K562 (cell line): Measurements from ENCODE around the gene PKLR. TPM values are rescaled to one million over a fixed set of nuclear protein-coding genes. Genes with fewer than 3 reads are reported as not detected.

Source experiments
- ATAC-seq: fragments of 200-7000 bp; cut with Tn5 transposase; 3 replicates; pipeline ENCODE4 v1.9.1; 2020; ENCODE audit warnings: moderate library complexity
- BruUV-seq: library from RNA; stranded (reverse); fragments of 400-500 nt; replicated peaks from 2 replicates; lab custom pipeline; 2021; lab: Mats Ljungman, UMichigan
- CTCF ChIA-PET: fragments of 300-600 bp; formaldehyde crosslinking; extraction: SDS; loops from one replicate; lab custom pipeline; 2021; ENCODE audit warnings: low intra/inter-chr PET ratio; lab: Yijun Ruan, JAX
- POLR2A ChIA-PET: fragments of 300-600, 350-650 bp; sonication (Branson Sonifier 250); formaldehyde crosslinking; extraction: SDS; loops from one replicate; lab custom pipeline; 2021; ENCODE audit warnings: antibody characterized with exemption, inconsistent platforms; lab: Yijun Ruan, JAX
- DNase-seq, 4 experiments: peaks; one replicate each; pipeline versions ENCODE4 v3.0.0 to v3.0.0-alpha.2; 2011 to 2018; ENCODE audit warnings: low spot score in 3 of 4, mixed read lengths in 3 of 4; ENCODE audit errors: extremely low read depth in 1 of 4
- FAIRE-seq: peaks from 2 replicates; lab custom pipeline; 2011; peaks lifted over from hg19 to GRCh38; lab: Jason Lieb, UNC
- H2AFZ ChIP-seq: 2 replicates; pipeline ENCODE4 v1.6.0; 2011; ENCODE audit warnings: low read depth, low read length, control low read depth, inconsistent platforms
- H3K27ac ChIP-seq: fragments of 200-600 bp; 3 replicates; pipeline ENCODE4 v1.8.0; 2011; ENCODE audit warnings: low read depth, mild to moderate bottlenecking, control low read depth, inconsistent platforms, low read length, moderate library complexity, mixed read lengths; ENCODE audit errors: extremely low read depth
- H3K27me3 ChIP-seq, 2 experiments: fragments of 300-600 bp in 1 of 2; 2 replicates in 1 of 2; 3 replicates in 1 of 2; pipeline versions ENCODE4 v1.6.0 to v1.8.0; 2011; ENCODE audit warnings: inconsistent platforms in 2 of 2, low read length in 2 of 2, mild to moderate bottlenecking in 1 of 2, mixed read lengths in 1 of 2, moderate library complexity in 1 of 2; ENCODE audit not compliant: control insufficient read depth in 2 of 2, insufficient read depth in 2 of 2
- H3K36me3 ChIP-seq: fragments of 300-600 bp; 3 replicates; pipeline ENCODE4 v1.8.0; 2011; ENCODE audit warnings: mild to moderate bottlenecking, low read length, inconsistent platforms; ENCODE audit not compliant: control insufficient read depth, insufficient read depth
- H3K4me1 ChIP-seq, 2 experiments: fragments of 200-600 bp in 1 of 2; replicated peaks in 1 of 2; 2 replicates in 1 of 2; 3 replicates in 1 of 2; pipeline versions ENCODE4 v1.5.1 to v1.8.0; 2011; ENCODE audit warnings: inconsistent platforms in 2 of 2, low read length in 2 of 2, mild to moderate bottlenecking in 1 of 2, mixed read lengths in 1 of 2, moderate library complexity in 1 of 2; ENCODE audit not compliant: control insufficient read depth in 2 of 2, insufficient read depth in 2 of 2
- H3K4me2 ChIP-seq: 2 replicates; pipeline ENCODE4 v1.6.1; 2011; ENCODE audit warnings: low read length, control low read depth, inconsistent platforms, mixed read lengths; ENCODE audit not compliant: insufficient read depth
- H3K4me3 ChIP-seq: fragments of 200-600 bp; sonication (generic), shearing (Covaris generic); 2 replicates; pipeline ENCODE4 v1.5.1; 2016; ENCODE audit warnings: control low read depth, inconsistent platforms
- H3K79me2 ChIP-seq: fragments of 200-600 bp; 3 replicates; pipeline ENCODE4 v1.8.0; 2011; ENCODE audit warnings: low read length, inconsistent platforms; ENCODE audit not compliant: control insufficient read depth, insufficient read depth
- H3K9ac ChIP-seq, 2 experiments: 2 replicates each; pipeline versions ENCODE4 v1.6.0 to v1.6.1; 2011; ENCODE audit warnings: low read depth in 2 of 2, low read length in 2 of 2, control low read depth in 1 of 2, inconsistent platforms in 1 of 2, mild to moderate bottlenecking in 1 of 2, mixed read lengths in 1 of 2; ENCODE audit not compliant: insufficient read depth in 1 of 2
- H3K9me1 ChIP-seq: one replicate; pipeline ENCODE4 v1.6.0; 2011; ENCODE audit warnings: inconsistent platforms, mild to moderate bottlenecking, low read length, moderate library complexity; ENCODE audit not compliant: control insufficient read depth, insufficient read depth
- H3K9me3 ChIP-seq: replicated peaks from 2 replicates; pipeline ENCODE4 v1.5.1; 2011; ENCODE audit warnings: low read depth, low read length, inconsistent platforms; ENCODE audit not compliant: control insufficient read depth, insufficient read depth
- H4K20me1 ChIP-seq: replicated peaks from 2 replicates; pipeline ENCODE4 v1.6.1; 2011; ENCODE audit warnings: low read length, inconsistent platforms, mixed read lengths; ENCODE audit not compliant: control insufficient read depth, insufficient read depth
- PTBP1 ChIP-seq: fragments of 200-400 bp; formaldehyde crosslinking; IDR thresholded peaks from 2 replicates; pipeline ENCODE4 v1.6.1; 2017; ENCODE audit warnings: low read depth, low read length
- WGBS: fragments of 100-300 bp; shearing (Covaris generic); methylation state at CpG from one replicate; pipeline ENCODE4 v1.1.6; 2016; ENCODE audit warnings: low coverage, mixed read lengths; ENCODE audit not compliant: insufficient coverage; ENCODE audit errors: missing lambda C conversion rate; 5-methylcytosine and 5-hydroxymethylcytosine counted together
- in situ Hi-C: fragments of 300-500 bp; cut with MboI; formaldehyde crosslinking; loops from 4 replicates; pipeline ENCODE4 v1.15.0; 2018; ENCODE audit warnings: inconsistent platforms, mixed read lengths
- intact Hi-C: fragments of 100-400 bp; cut with micrococcal nuclease; formaldehyde crosslinking; loops from 2 replicates; pipeline ENCODE4 v1.14.2; 2022
- polyA plus RNA-seq, 8 experiments: library from polyadenylated mRNA; depleted of rRNA in 4 of 8; stranded (reverse) in 5 of 8; unstranded in 3 of 8; fragments of >200 nt; fragmentation: Nextera tagmentation in 2 of 8; fragmentation: Illumina TruSeq in 1 of 8; extraction: Ambion mirVana in 2 of 8; extraction: Trizol in 1 of 8; gene quantifications; 2 replicates each; pipeline versions ENCODE4 v1.2.1 to v1.2.3, GENCODE V29; 2011 to 2014; ENCODE audit warnings: inconsistent platforms in 1 of 8, missing spikeins in 1 of 8
- total RNA-seq, 7 experiments: library from RNA; depleted of rRNA in 6 of 7; stranded (reverse); fragments of >200 nt in 6 of 7; fragmentation: Illumina TruSeq in 2 of 7; extraction: Trizol in 2 of 7; gene quantifications; 2 replicates each; pipeline versions ENCODE4 v1.2.1 to v1.2.3, GENCODE V29; 2011 to 2021; ENCODE audit warnings: low replicate concordance in 1 of 7
- TF ChIP-seq, protein P1 (sequence below): sonication (generic); formaldehyde crosslinking; IDR thresholded peaks from 2 replicates; pipeline ENCODE4 v1.8.1; 2023; ENCODE audit warnings: mild to moderate bottlenecking, missing genetic modification reagents
- TF ChIP-seq, protein P2 (sequence below), 2 experiments: fragments of 450-650 bp; formaldehyde crosslinking in 1 of 2; IDR thresholded peaks; 2 replicates each; pipeline versions ENCODE4 v1.4.0 to v1.6.1; 2014 to 2020; ENCODE audit warnings: mild to moderate bottlenecking in 2 of 2, borderline replicate concordance in 1 of 2, low read depth in 1 of 2

The PKLR gene
- total and polyA plus RNA-seq, 9 of the 15 experiments (the other 6 are each of a cell fraction or from before 2014, with no cell fraction given), result 10.7 to 78.4 (median 38.2) TPM

DNA sequence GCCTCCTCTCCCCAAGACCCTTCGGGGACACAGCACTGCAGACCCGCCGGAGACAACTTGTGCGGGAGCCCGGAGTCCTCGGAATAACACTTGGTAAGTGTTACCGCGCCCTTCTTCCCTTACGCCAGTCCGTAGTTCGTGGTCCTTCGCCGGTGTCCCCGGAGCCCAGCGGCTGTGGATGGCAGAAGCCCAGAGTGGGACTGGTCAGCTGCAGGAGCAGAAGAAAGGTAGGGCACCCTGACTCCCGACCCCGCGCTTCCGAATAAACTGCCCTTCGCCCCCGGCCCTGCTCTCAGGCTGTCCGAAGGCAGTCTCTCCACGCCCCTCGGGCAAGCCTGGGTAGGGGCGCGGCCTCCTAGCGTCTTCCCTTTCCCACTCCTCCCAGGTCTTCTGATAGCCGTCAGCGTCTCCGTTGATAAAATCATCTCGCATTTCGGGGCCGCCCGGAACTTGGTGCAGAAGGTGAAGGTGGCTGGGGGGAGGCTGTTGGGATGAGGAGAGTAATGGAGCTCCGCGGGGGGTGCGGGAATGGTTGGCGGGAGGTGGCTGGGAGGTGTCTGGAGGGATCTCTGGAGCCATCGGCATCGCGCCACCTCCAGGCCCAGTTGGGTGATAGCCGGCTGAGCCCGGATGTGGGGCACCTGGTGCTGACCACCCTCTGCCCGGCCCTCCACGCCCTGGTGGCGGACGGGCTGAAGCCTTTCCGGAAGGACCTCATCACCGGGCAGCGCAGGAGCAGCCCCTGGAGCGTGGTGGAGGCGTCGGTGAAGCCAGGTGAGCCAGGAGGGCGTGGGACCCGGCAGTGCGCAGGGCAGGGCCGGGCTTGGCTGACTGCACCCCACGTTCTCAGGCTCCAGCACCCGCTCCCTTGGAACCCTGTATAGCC is 23.7 kb upstream of the PKLR start (continued):
- TF ChIP-seq, protein P1, sequence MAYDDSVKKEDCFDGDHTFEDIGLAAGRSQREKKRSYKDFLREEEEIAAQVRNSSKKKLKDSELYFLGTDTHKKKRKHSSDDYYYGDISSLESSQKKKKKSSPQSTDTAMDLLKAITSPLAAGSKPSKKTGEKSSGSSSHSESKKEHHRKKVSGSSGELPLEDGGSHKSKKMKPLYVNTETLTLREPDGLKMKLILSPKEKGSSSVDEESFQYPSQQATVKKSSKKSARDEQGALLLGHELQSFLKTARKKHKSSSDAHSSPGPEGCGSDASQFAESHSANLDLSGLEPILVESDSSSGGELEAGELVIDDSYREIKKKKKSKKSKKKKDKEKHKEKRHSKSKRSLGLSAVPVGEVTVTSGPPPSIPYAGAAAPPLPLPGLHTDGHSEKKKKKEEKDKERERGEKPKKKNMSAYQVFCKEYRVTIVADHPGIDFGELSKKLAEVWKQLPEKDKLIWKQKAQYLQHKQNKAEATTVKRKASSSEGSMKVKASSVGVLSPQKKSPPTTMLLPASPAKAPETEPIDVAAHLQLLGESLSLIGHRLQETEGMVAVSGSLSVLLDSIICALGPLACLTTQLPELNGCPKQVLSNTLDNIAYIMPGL, result no peak
- no peak for TF ChIP-seq PTBP1

DNA sequence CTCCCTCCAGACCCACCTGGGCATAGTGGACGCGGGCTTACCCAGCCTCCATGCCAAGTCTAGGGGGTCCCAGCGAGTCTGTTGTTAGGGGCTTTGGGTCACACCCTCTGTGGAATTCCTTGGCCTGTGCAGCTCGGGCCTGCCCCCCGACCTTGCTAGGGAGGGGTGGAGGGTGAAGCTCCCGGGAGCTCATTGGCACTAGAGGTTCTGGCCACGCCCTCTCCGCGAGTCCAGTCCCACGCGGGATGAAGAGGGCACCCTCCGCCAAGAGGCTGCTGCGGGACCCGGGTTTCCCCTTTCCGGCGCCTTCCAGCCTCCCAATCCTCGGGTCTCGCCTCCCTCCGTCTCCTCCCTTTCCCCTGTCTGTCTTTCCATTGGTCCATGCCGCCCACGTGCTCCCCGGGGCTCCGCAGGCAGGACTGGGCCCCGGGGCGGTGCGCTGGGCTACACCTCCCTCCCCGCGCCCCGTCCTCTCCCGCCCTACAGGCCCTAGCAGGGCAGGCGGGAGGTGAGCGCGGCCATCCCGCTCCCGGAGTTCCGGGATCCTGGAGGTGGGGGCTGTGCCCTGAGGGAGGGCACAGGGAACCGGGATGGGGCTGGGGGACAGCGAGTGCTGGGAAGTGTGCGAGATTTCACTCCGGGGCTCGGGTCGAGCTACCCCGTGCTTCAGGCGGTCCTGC is 22.9 kb upstream of the PKLR start:
- BruUV-seq, result no TSS peak
- peak overlapping the region; percentile 93 for H3K4me2 ChIP-seq
- H3K4me3 ChIP-seq, result peak overlapping the region; percentile 60
- peaks cover 4% of the 10 kb centered on the region for H3K9me1 ChIP-seq
- H3K9me3 ChIP-seq, result no peaks in the 10 kb centered on the region
- peaks cover 19% of the 10 kb centered on the region for H3K79me2 ChIP-seq
- FAIRE-seq (peak; percentile 94), DNase-seq (peak; percentile 94 to 97 (median 95)), ATAC-seq (peak; percentile 90)
- H3K4me1 ChIP-seq, result peaks cover 17 to 67% of the 10 kb centered on the region in 2 experiments; a peak in 4 of 5 replicates
- intact Hi-C loops, result loop anchor here (10.0 kb wide), 1 partner anchor 271 kb away; no protein-coding TSS in a partner anchor
- CTCF ChIA-PET, result interaction anchor here (0.6 to 5.0 kb wide), 7 partner anchors 47 to 845 kb away, joined by 3 to 38 read pairs (median 4); partner anchors contain the start of gene HCN3
- H3K36me3 ChIP-seq, result peaks cover 46% of the 10 kb centered on the region; the same call in 2 of the 3 replicates
- H3K27me3 ChIP-seq, result no peaks in the 10 kb centered on the region
- 0% methylated on average over 30 of the region's 44 CpGs for WGBS
- peak overlapping the region; percentile 68 for H3K27ac ChIP-seq
- in situ Hi-C loops, result loop anchor here (25.0 kb wide), 1 partner anchor 1413 kb away; the partner anchor contains the start of genes ISG20L2, METTL25B and MRPL24
- peaks cover 10% of the 10 kb centered on the region; the same call in 1 of the 2 replicates for H4K20me1 ChIP-seq
- H2AFZ ChIP-seq, result peak overlapping the region; percentile 80
- peak overlapping the region; percentile 65 to 95 for H3K9ac ChIP-seq
- POLR2A ChIA-PET, result interaction anchor here (0.7 to 5.7 kb wide), 10 partner anchors 8 to 239 kb away, joined by 3 to 30 read pairs (median 3); partner anchors contain the start of genes ASH1L and SCAMP3
- TF ChIP-seq, protein P2, sequence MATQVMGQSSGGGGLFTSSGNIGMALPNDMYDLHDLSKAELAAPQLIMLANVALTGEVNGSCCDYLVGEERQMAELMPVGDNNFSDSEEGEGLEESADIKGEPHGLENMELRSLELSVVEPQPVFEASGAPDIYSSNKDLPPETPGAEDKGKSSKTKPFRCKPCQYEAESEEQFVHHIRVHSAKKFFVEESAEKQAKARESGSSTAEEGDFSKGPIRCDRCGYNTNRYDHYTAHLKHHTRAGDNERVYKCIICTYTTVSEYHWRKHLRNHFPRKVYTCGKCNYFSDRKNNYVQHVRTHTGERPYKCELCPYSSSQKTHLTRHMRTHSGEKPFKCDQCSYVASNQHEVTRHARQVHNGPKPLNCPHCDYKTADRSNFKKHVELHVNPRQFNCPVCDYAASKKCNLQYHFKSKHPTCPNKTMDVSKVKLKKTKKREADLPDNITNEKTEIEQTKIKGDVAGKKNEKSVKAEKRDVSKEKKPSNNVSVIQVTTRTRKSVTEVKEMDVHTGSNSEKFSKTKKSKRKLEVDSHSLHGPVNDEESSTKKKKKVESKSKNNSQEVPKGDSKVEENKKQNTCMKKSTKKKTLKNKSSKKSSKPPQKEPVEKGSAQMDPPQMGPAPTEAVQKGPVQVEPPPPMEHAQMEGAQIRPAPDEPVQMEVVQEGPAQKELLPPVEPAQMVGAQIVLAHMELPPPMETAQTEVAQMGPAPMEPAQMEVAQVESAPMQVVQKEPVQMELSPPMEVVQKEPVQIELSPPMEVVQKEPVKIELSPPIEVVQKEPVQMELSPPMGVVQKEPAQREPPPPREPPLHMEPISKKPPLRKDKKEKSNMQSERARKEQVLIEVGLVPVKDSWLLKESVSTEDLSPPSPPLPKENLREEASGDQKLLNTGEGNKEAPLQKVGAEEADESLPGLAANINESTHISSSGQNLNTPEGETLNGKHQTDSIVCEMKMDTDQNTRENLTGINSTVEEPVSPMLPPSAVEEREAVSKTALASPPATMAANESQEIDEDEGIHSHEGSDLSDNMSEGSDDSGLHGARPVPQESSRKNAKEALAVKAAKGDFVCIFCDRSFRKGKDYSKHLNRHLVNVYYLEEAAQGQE (IDR thresholded peaks at IDR 0.05; ENCODE audit: borderline replicate concordance), result peak; percentile 92
- TF ChIP-seq, protein P2 (CRISPR knock-in tag; IDR thresholded peaks at IDR 0.05; ENCODE audit: low read depth), result no peak
